ENCODE measurements around the gene PRR15.
"Not testable (repeated sequence)": the region's sequence is repeated elsewhere in the genome, so short reads cannot be mapped to it uniquely, and the experiment has no call there.

PRR15 gene

GRCh38 chr7:29527505-29528108, 36.0 kb upstream of the PRR15 start:
- Histone ChIP-seq H3K4me3 (replicated peaks; ENCODE audit: insufficient read depth, low read length) (no peak overlapping the region), H3K27ac (replicated peaks) (no peak overlapping the region), H3K27me3 (ENCODE audit: insufficient read depth, poor library complexity, severe bottlenecking) (no peaks in the 10 kb centered on the region)
- no peak for DNase-seq (ENCODE audit: low read depth in 1 of 2, low spot score in 1 of 2)
- TF ChIP-seq GABPA (IDR thresholded peaks at IDR 0.05; ENCODE audit: low read depth) (no peak), SPI1 (IDR thresholded peaks at IDR 0.05; ENCODE audit: borderline replicate concordance, low read depth) (no peak), REST (IDR thresholded peaks at IDR 0.05; ENCODE audit: insufficient replicate concordance, low read depth) (no peak), POLR2AphosphoS5 (IDR thresholded peaks at IDR 0.05; ENCODE audit: low read depth) (no peak), CTCF (IDR thresholded peaks at IDR 0.05; ENCODE audit: insufficient read depth, low read length) (no peak)

- not testable (repeated sequence) for H3K4me3 ChIP-seq (replicated peaks; ENCODE audit: insufficient read depth, low read length); H3K27me3 ChIP-seq (ENCODE audit: insufficient read depth, poor library complexity, severe bottlenecking); H3K27ac ChIP-seq (replicated peaks); DNase-seq (ENCODE audit: low read depth in 1 of 2, low spot score in 1 of 2)
Measured at GRCh38 chr7:29528526-29528925, 35.1 kb upstream of the PRR15 start.

GRCh38 chr7:29538389-29538788, 25.2 kb upstream of the PRR15 start:
- no peak for TF ChIP-seq SPI1 (IDR thresholded peaks at IDR 0.05; ENCODE audit: borderline replicate concordance, low read depth)
- no peak for TF ChIP-seq GABPA (IDR thresholded peaks at IDR 0.05; ENCODE audit: low read depth)
- no peak for TF ChIP-seq CTCF (IDR thresholded peaks at IDR 0.05; ENCODE audit: insufficient read depth, low read length)
- no peak for TF ChIP-seq REST (IDR thresholded peaks at IDR 0.05; ENCODE audit: insufficient replicate concordance, low read depth)
- TF ChIP-seq POLR2AphosphoS5 (IDR thresholded peaks at IDR 0.05; ENCODE audit: low read depth), result no peak
- Histone ChIP-seq H3K4me3 (replicated peaks; ENCODE audit: insufficient read depth, low read length) (no peak overlapping the region), H3K27ac (replicated peaks) (no peak overlapping the region), H3K27me3 (ENCODE audit: insufficient read depth, poor library complexity, severe bottlenecking) (peaks cover 3% of the 10 kb centered on the region)
- no peak for DNase-seq (ENCODE audit: low read depth in 1 of 2, low spot score in 1 of 2)

- TF ChIP-seq CTCF (IDR thresholded peaks at IDR 0.05; ENCODE audit: insufficient read depth, low read length) (no peak), POLR2AphosphoS5 (IDR thresholded peaks at IDR 0.05; ENCODE audit: low read depth) (no peak)
- Histone ChIP-seq H3K4me3 (replicated peaks; ENCODE audit: insufficient read depth, low read length) (no peak overlapping the region), H3K27ac (replicated peaks) (no peak overlapping the region), H3K27me3 (ENCODE audit: insufficient read depth, poor library complexity, severe bottlenecking) (peaks cover 3% of the 10 kb centered on the region)
- DNase-seq (ENCODE audit: low read depth in 1 of 2, low spot score in 1 of 2), result no peak
Measured at GRCh38 chr7:29539471-29539870, 24.2 kb upstream of the PRR15 start.
